OCI-LY3 (cell line): Measurements from ENCODE around the gene TF.

Experiments
- H2AFZ ChIP-seq: fragments of 200-600, 300-600 bp; shearing (Covaris generic); 2 replicates; pipeline ENCODE4 v1.6.0; 2014; ENCODE audit warnings: antibody characterized with exemption, low read depth, low read length
- H3K27ac ChIP-seq: fragments of 200-600, 300-600 bp; sonication (generic); 2 replicates; pipeline ENCODE4 v1.5.1; 2014; ENCODE audit warnings: mild to moderate bottlenecking, low read length, moderate library complexity, mixed read lengths
- H3K27me3 ChIP-seq: fragments of 200-600, 300-600 bp; sonication (generic); 2 replicates; pipeline ENCODE4 v1.6.1; 2014; ENCODE audit warnings: low read depth, low read length, mixed read lengths
- H3K36me3 ChIP-seq: fragments of 200-600, 300-600 bp; sonication (generic); replicated peaks from 2 replicates; pipeline ENCODE3; 2014; ENCODE audit warnings: low read depth, low read length, mixed read lengths
- H3K4me1 ChIP-seq: fragments of 300-600, 200-600 bp; sonication (generic); 2 replicates; pipeline ENCODE4 v1.6.1; 2014; ENCODE audit warnings: low read length, mixed read lengths
- H3K4me2 ChIP-seq: fragments of 200-600, 300-600 bp; sonication (generic); 2 replicates; pipeline ENCODE4 v1.6.1; 2014; ENCODE audit warnings: low read length, mixed read lengths
- H3K4me3 ChIP-seq: fragments of 300-600, 200-600 bp; sonication (generic); 2 replicates; pipeline ENCODE4 v1.5.1; 2014; ENCODE audit warnings: antibody characterized with exemption, mild to moderate bottlenecking, low read length, moderate library complexity
- H3K79me2 ChIP-seq: fragments of 300-600, 200-600 bp; shearing (Covaris generic); 2 replicates; pipeline ENCODE4 v1.6.1; 2014; ENCODE audit warnings: mild to moderate bottlenecking, low read length, mixed read lengths
- H3K9ac ChIP-seq: fragments of 300-600, 200-600 bp; shearing (Covaris generic); 2 replicates; pipeline ENCODE4 v1.6.0; 2014; ENCODE audit warnings: mild to moderate bottlenecking, low read length, moderate library complexity
- H3K9me3 ChIP-seq: fragments of 200-600, 300-600 bp; shearing (Covaris generic); 2 replicates; pipeline ENCODE4 v1.6.1; 2014; ENCODE audit warnings: low read length, mixed read lengths; ENCODE audit not compliant: insufficient read depth
- H4K20me1 ChIP-seq: fragments of 200-600, 300-600 bp; sonication (generic); 2 replicates; pipeline ENCODE4 v1.6.1; 2016; ENCODE audit warnings: low read length, mixed read lengths; ENCODE audit not compliant: insufficient read depth
- CTCF ChIP-seq: fragments of 200-600, 300-600 bp; sonication (generic); IDR thresholded peaks from 2 replicates; pipeline ENCODE4 v1.5.1; 2014; ENCODE audit warnings: antibody characterized with exemption, low read length, low read depth
- EZH2phosphoT487 ChIP-seq: fragments of 200-600 bp; shearing (Covaris generic); IDR thresholded peaks from 2 replicates; pipeline ENCODE4 v1.6.1; 2018; ENCODE audit warnings: antibody characterized with exemption, mixed run types, low read depth

Gene TF

GRCh38 chr3:133832802-133833144 is 86.6 kb downstream of the TF start:
- Histone ChIP-seq H4K20me1 (no peaks in the 10 kb centered on the region), H3K9ac (no peak overlapping the region), H3K4me3 (no peak overlapping the region), H3K9me3 (no peaks in the 10 kb centered on the region), H3K27me3 (no peaks in the 10 kb centered on the region), H3K79me2 (no peaks in the 10 kb centered on the region), H3K27ac (no peak overlapping the region), H2AFZ (no peak overlapping the region), H3K4me2 (no peak overlapping the region), H3K4me1 (peaks cover 6% of the 10 kb centered on the region; the same call in 1 of the 2 replicates), H3K36me3 (no peaks in the 10 kb centered on the region)
- TF ChIP-seq CTCF (no peak), EZH2phosphoT487 (no peak)

- Histone ChIP-seq H3K4me3 (no peak overlapping the region), H2AFZ (no peak overlapping the region), H3K9me3 (no peaks in the 10 kb centered on the region), H3K27me3 (no peaks in the 10 kb centered on the region), H3K36me3 (no peaks in the 10 kb centered on the region), H3K4me1 (peaks cover 6% of the 10 kb centered on the region; the same call in 1 of the 2 replicates), H3K27ac (no peak overlapping the region), H3K79me2 (no peaks in the 10 kb centered on the region), H3K4me2 (no peak overlapping the region), H3K9ac (no peak overlapping the region), H4K20me1 (no peaks in the 10 kb centered on the region)
- TF ChIP-seq EZH2phosphoT487 (no peak), CTCF (no peak)
Observed at GRCh38 chr3:133833267-133833666, 87.1 kb downstream of the TF start.

- Histone ChIP-seq H3K79me2 (no peaks in the 10 kb centered on the region), H3K4me2 (no peak overlapping the region)
- TF ChIP-seq EZH2phosphoT487, result no peak
- TF ChIP-seq CTCF, result no peak
Observed at GRCh38 chr3:133833880-133834620, 87.9 kb downstream of the TF start.

GRCh38 chr3:133834621-133835417 is 88.6 kb downstream of the TF start:
- H4K20me1 ChIP-seq, result no peaks in the 10 kb centered on the region
- H3K4me1 ChIP-seq, result peaks cover 6% of the 10 kb centered on the region; the same call in 1 of the 2 replicates
- H3K4me2 ChIP-seq, result no peak overlapping the region
- no peak overlapping the region for H3K9ac ChIP-seq
- H2AFZ ChIP-seq, result no peak overlapping the region
- H3K27me3 ChIP-seq, result no peaks in the 10 kb centered on the region
- H3K27ac ChIP-seq, result no peak overlapping the region
- no peaks in the 10 kb centered on the region for H3K79me2 ChIP-seq
- no peaks in the 10 kb centered on the region for H3K36me3 ChIP-seq
- no peaks in the 10 kb centered on the region for H3K9me3 ChIP-seq
- TF ChIP-seq CTCF (no peak), EZH2phosphoT487 (no peak)
- no peak overlapping the region for H3K4me3 ChIP-seq

More at GRCh38 chr3:133833880-133834620, 87.9 kb downstream of the TF start:
- Histone ChIP-seq H4K20me1 (no peaks in the 10 kb centered on the region), H3K27me3 (no peaks in the 10 kb centered on the region), H3K9me3 (no peaks in the 10 kb centered on the region), H3K27ac (no peak overlapping the region), H3K36me3 (no peaks in the 10 kb centered on the region), H2AFZ (no peak overlapping the region), H3K4me3 (no peak overlapping the region), H3K9ac (no peak overlapping the region), H3K4me1 (peaks cover 6% of the 10 kb centered on the region; the same call in 1 of the 2 replicates)
